ENCODE results near the gene CNNM3. TPM values are rescaled to one million over a fixed set of nuclear protein-coding genes. Genes with fewer than 3 reads are reported as not detected.
A peak's percentile ranks its signal among the peaks of the same experiment; 100 is the strongest.

CNNM3 gene
- total RNA-seq, 4 donors from 2014 or later: 21.8 to 27.8 (median 22.9) TPM

- no peaks in the 10 kb centered on the region for H3K9me3 ChIP-seq
- H3K4me1 ChIP-seq: peaks cover 0 to 26% (median 4%) of the 10 kb centered on the region in 4 donors
- H3K36me3 ChIP-seq: peaks cover 0 to 13% (median 0%) of the 10 kb centered on the region in 3 donors
- H3K27me3 ChIP-seq: no peaks in the 10 kb centered on the region
- 66 to 68% methylated on average over 4 of the region's 4 CpGs for WGBS, 2 donors
- DNase-seq (ENCODE audit: low spot score in 2 of 2): no peak
- H3K4me3 ChIP-seq: no peak overlapping the region
- TF ChIP-seq CTCF (IDR thresholded peaks at IDR 0.05) (no peak), EP300 (IDR thresholded peaks at IDR 0.05) (no peak), POLR2A (IDR thresholded peaks at IDR 0.05) (no peak)
- H3K27ac ChIP-seq: no peak overlapping the region
Measured at GRCh38 chr2:96783388-96783787, 32.7 kb upstream of the CNNM3 start.

- Histone ChIP-seq H3K27me3 (no peaks in the 10 kb centered on the region), H3K9me3 (no peaks in the 10 kb centered on the region), H3K4me3 (no peak overlapping the region), H3K4me1 (peaks cover 0 to 33% (median 7%) of the 10 kb centered on the region in 4 donors), H3K27ac (peak overlapping the region in 1 of 4 donors; percentile 38), H3K36me3 (no peaks in the 10 kb centered on the region)
- 87 to 97% methylated on average over 3 of the region's 3 CpGs for WGBS, 2 donors
- TF ChIP-seq CTCF (IDR thresholded peaks at IDR 0.05) (no peak), EP300 (IDR thresholded peaks at IDR 0.05) (no peak), POLR2A (IDR thresholded peaks at IDR 0.05) (no peak)
- no peak for DNase-seq (ENCODE audit: low spot score in 2 of 2)
Measured at GRCh38 chr2:96787411-96787810, 28.7 kb upstream of the CNNM3 start.

- no peak for TF ChIP-seq EP300 (IDR thresholded peaks at IDR 0.05)
- TF ChIP-seq POLR2A (IDR thresholded peaks at IDR 0.05): no peak
- TF ChIP-seq CTCF (IDR thresholded peaks at IDR 0.05): no peak
- WGBS, 2 donors: 67 to 68% methylated on average over 17 of the region's 17 CpGs
- Histone ChIP-seq H3K27me3 (no peaks in the 10 kb centered on the region), H3K27ac (peak overlapping the region in 3 of 4 donors; percentile 38 to 66 (median 43)), H3K36me3 (no peaks in the 10 kb centered on the region), H3K9me3 (no peaks in the 10 kb centered on the region), H3K4me3 (no peak overlapping the region), H3K4me1 (peaks cover 0 to 33% (median 7%) of the 10 kb centered on the region in 4 donors)
- no peak for DNase-seq (ENCODE audit: low spot score in 2 of 2)
Measured at GRCh38 chr2:96788442-96789244, 27.4 kb upstream of the CNNM3 start.

GRCh38 chr2:96789245-96789617 is 26.8 kb upstream of the CNNM3 start:
- Histone ChIP-seq H3K36me3 (no peaks in the 10 kb centered on the region), H3K27ac (peak overlapping the region in 2 of 4 donors; percentile 38 to 66), H3K4me3 (no peak overlapping the region), H3K4me1 (peaks cover 0 to 33% (median 7%) of the 10 kb centered on the region in 4 donors), H3K9me3 (no peaks in the 10 kb centered on the region), H3K27me3 (no peaks in the 10 kb centered on the region)
- WGBS, 2 donors: 74 to 82% methylated on average over 6 of the region's 6 CpGs
- no peak for TF ChIP-seq POLR2A (IDR thresholded peaks at IDR 0.05)
- no peak for TF ChIP-seq CTCF (IDR thresholded peaks at IDR 0.05)
- TF ChIP-seq EP300 (IDR thresholded peaks at IDR 0.05): no peak
- DNase-seq (ENCODE audit: low spot score in 2 of 2): no peak
